NCI-H2196 treated with DMSO at 0.1 percent for 48 hours (cell line): ENCODE data around the gene VPS13D.

ENCODE experiments used
- DNase-seq: peaks from one replicate; lab custom pipeline; 2025; ENCODE audit not compliant: unreplicated experiment; lab: John Stamatoyannopoulos, UW

VPS13D gene

GRCh38 chr1:12228979-12229378 is 851 bp upstream of the VPS13D start:
- DNase-seq, result no peak

GRCh38 chr1:12229386-12229834 is 420 bp upstream of the VPS13D start:
- no peak for DNase-seq

- no peak for DNase-seq
These were observed 882 bp downstream of the VPS13D start for GRCh38 chr1:12230549-12231275.

GRCh38 chr1:12231276-12231595 is 1.4 kb downstream of the VPS13D start:
- DNase-seq, result no peak

- no peak for DNase-seq
These were observed 2.4 kb downstream of the VPS13D start for GRCh38 chr1:12232221-12232620.

- no peak for DNase-seq
These were observed 14.2 kb downstream of the VPS13D start for GRCh38 chr1:12244078-12244477.

GRCh38 chr1:12244585-12244984 is 14.8 kb downstream of the VPS13D start:
- DNase-seq, result no peak

GRCh38 chr1:12245116-12245515 is 15.3 kb downstream of the VPS13D start:
- no peak for DNase-seq

GRCh38 chr1:12245733-12246132 is 15.9 kb downstream of the VPS13D start:
- no peak for DNase-seq

GRCh38 chr1:12246584-12246983 is 16.8 kb downstream of the VPS13D start:
- no peak for DNase-seq

GRCh38 chr1:12249181-12249580 is 19.4 kb downstream of the VPS13D start:
- DNase-seq, result no peak

GRCh38 chr1:12249748-12250147 is 19.9 kb downstream of the VPS13D start:
- no peak for DNase-seq

- DNase-seq, result no peak
These were observed 21.6 kb downstream of the VPS13D start for GRCh38 chr1:12251442-12251841.

- DNase-seq, result no peak
These were observed 26.1 kb downstream of the VPS13D start for GRCh38 chr1:12255913-12256312.

- no peak for DNase-seq
These were observed 28.4 kb downstream of the VPS13D start for GRCh38 chr1:12258272-12258671.

- DNase-seq, result no peak
These were observed 39.5 kb downstream of the VPS13D start for GRCh38 chr1:12269351-12269750.

GRCh38 chr1:12271033-12271432 is 41.2 kb downstream of the VPS13D start:
- DNase-seq, result no peak

GRCh38 chr1:12272770-12273169 is 42.9 kb downstream of the VPS13D start:
- no peak for DNase-seq

GRCh38 chr1:12275370-12275769 is 45.5 kb downstream of the VPS13D start:
- no peak for DNase-seq

- DNase-seq, result no peak
These were observed 46.4 kb downstream of the VPS13D start for GRCh38 chr1:12276225-12276624.

- DNase-seq, result no peak
These were observed 49.2 kb downstream of the VPS13D start for GRCh38 chr1:12279003-12279402.

GRCh38 chr1:12279728-12280464 is 50.1 kb downstream of the VPS13D start:
- DNase-seq, result no peak

- no peak for DNase-seq
These were observed 52.3 kb downstream of the VPS13D start for GRCh38 chr1:12282142-12282541.
